Rectal smooth muscle tissue (tissue), 1 donor: Measurements from ENCODE around the gene DPP6.
"Not testable (repeated sequence)": the region's sequence is repeated elsewhere in the genome, so short reads cannot be mapped to it uniquely, and the experiment has no call there.

Experiments
- H3K27ac ChIP-seq: one replicate; pipeline ENCODE4 v1.7.0; 2013; ENCODE audit warnings: low read depth, low read length, inconsistent platforms
- H3K27me3 ChIP-seq: one replicate; pipeline ENCODE4 v1.7.0; 2013; ENCODE audit warnings: low read length; ENCODE audit not compliant: control insufficient read depth, insufficient read depth
- H3K36me3 ChIP-seq: one replicate; pipeline ENCODE4 v1.7.0; 2013; ENCODE audit warnings: low read length; ENCODE audit not compliant: control insufficient read depth, insufficient read depth
- H3K4me1 ChIP-seq: one replicate; pipeline ENCODE4 v1.7.0; 2013; ENCODE audit warnings: low read length; ENCODE audit not compliant: control insufficient read depth, insufficient read depth
- H3K4me3 ChIP-seq: one replicate; pipeline ENCODE4 v1.7.0; 2013; ENCODE audit warnings: low read length
- H3K9ac ChIP-seq: one replicate; pipeline ENCODE4 v1.7.0; 2013; ENCODE audit warnings: low read length

Gene DPP6

DNA sequence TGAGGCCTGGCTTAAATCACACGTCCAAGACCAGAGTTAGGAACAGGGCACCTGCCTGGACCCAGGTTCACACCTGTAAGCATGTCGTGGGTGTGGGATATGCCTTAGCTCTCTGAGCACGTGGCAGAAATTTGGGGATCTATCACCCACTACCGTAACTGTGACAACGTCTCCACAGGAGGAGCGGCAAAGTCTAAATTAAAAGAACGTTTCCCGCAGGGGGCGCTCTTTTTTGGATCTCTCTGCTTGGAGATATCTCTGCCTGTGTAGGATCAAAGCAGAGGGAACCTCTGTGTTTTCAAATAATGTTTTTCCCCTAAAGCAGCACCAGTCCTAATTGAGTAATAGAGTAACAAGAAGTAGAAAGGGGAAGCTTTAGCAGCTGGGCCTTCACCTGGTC lies 43.0 kb downstream of the DPP6 start:
- H3K4me1 ChIP-seq, H3K4me3 ChIP-seq, H3K27ac ChIP-seq, H3K27me3 ChIP-seq, H3K36me3 ChIP-seq, H3K9ac ChIP-seq: not testable (repeated sequence)

DNA sequence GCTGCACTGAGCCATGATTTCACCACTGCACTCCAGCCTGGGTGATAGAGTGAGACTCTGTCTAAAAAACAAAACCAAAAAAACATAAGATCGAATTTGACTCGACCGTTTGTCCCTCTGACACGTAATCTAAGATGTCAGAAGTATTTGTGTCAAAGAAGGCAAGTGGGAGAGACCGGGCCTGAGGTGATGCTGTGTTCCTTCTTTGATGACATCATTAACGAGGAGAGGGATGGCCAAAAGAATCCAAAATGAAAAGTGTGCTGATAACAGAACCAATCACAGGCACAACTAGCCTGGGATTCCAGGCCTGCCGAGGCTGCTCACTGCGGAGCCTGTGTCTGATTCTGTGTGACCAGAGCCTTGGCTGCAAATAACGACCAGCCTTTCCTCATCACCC lies 52.9 kb downstream of the DPP6 start:
- not testable (repeated sequence) for H3K27ac ChIP-seq, H3K4me1 ChIP-seq, H3K27me3 ChIP-seq, H3K36me3 ChIP-seq, H3K4me3 ChIP-seq, H3K9ac ChIP-seq

GRCh38 chr7:154109615-154110014 lies 57.4 kb downstream of the DPP6 start:
- H3K4me3 ChIP-seq, H3K4me1 ChIP-seq, H3K27me3 ChIP-seq, H3K36me3 ChIP-seq, H3K9ac ChIP-seq, H3K27ac ChIP-seq: not testable (repeated sequence)

- not testable (repeated sequence) for H3K4me1 ChIP-seq, H3K9ac ChIP-seq, H3K36me3 ChIP-seq, H3K27ac ChIP-seq, H3K4me3 ChIP-seq, H3K27me3 ChIP-seq
Measured at GRCh38 chr7:154113732-154114351, 61.6 kb downstream of the DPP6 start.

- not testable (repeated sequence) for H3K27ac ChIP-seq
Measured at GRCh38 chr7:154117411-154118390, 65.5 kb downstream of the DPP6 start.

GRCh38 chr7:154120825-154121224 lies 68.6 kb downstream of the DPP6 start:
- H3K27ac ChIP-seq, H3K4me3 ChIP-seq, H3K27me3 ChIP-seq, H3K4me1 ChIP-seq, H3K36me3 ChIP-seq, H3K9ac ChIP-seq: not testable (repeated sequence)

More at GRCh38 chr7:154117411-154118390, 65.5 kb downstream of the DPP6 start:
- H3K9ac ChIP-seq, H3K4me1 ChIP-seq, H3K36me3 ChIP-seq, H3K4me3 ChIP-seq, H3K27me3 ChIP-seq: not testable (repeated sequence)

DNA sequence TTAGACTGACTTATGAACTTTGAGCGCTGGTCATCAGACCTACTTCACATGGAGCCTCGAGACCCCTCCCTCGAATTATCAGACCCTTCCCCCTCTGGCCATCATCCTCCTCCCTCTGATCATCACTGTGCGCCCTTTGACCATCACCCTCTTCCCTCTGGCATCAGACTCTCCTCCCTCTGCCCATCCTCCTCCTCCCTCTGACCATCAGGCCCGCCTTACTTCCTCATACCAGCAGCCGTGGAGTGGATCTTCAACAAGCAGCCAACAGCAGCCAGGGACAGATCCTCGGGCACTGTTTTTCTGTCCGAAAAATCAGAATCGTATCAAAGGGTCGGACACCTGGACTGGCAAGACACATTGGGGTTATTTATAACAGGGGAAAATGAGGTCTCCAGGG lies 70.5 kb downstream of the DPP6 start:
- not testable (repeated sequence) for H3K4me1 ChIP-seq, H3K4me3 ChIP-seq, H3K36me3 ChIP-seq

DNA sequence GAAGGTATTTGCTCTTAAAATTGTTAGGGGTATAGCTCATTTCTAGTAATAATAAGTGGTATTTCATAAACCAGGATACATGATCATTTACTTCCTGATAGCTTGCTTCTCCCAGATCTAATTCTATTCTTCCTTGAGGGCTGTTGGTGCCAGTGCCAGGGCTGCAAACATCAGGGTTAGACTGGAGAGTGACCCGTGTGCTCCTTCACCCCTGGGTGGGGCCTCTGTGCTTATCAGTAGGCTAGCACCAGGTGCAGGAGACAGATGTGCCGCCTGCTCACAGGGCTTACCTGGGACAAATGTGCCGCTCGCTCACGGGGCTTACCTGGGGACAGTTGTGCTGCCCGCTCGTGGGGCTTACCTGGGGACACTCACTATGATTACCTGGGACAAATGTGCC lies 71.2 kb downstream of the DPP6 start:
- H3K4me1 ChIP-seq, H3K27me3 ChIP-seq, H3K27ac ChIP-seq, H3K4me3 ChIP-seq, H3K36me3 ChIP-seq, H3K9ac ChIP-seq: not testable (repeated sequence)

More for the DNA sequence above, 70.5 kb downstream of the DPP6 start:
- H3K27ac ChIP-seq, H3K27me3 ChIP-seq, H3K9ac ChIP-seq: not testable (repeated sequence)

GRCh38 chr7:154129142-154129541 lies 76.9 kb downstream of the DPP6 start:
- not testable (repeated sequence) for H3K36me3 ChIP-seq, H3K27me3 ChIP-seq, H3K9ac ChIP-seq, H3K4me3 ChIP-seq, H3K27ac ChIP-seq, H3K4me1 ChIP-seq

DNA sequence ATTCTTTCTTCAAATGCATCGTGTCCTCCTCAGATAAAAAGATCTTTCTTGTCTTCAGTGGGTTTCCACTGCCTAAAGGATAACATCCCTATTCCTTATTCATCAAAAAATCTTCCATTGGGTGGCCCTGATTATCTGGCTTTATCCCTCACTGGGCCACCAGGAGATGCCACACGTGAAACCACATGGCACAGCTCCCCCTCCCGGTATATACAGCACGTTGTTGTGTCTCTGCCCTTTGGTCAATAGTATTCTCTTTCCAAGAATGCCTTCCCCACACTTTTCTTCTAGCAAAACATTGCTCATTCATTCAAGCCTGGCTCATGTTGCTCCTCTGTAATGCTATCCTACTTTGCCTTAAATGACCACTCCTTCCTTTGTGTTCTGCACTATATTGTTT lies 80.4 kb downstream of the DPP6 start:
- not testable (repeated sequence) for H3K9ac ChIP-seq, H3K36me3 ChIP-seq, H3K27ac ChIP-seq, H3K27me3 ChIP-seq, H3K4me3 ChIP-seq, H3K4me1 ChIP-seq

GRCh38 chr7:154133703-154134277 lies 81.6 kb downstream of the DPP6 start:
- H3K27me3 ChIP-seq, H3K4me3 ChIP-seq, H3K27ac ChIP-seq, H3K9ac ChIP-seq, H3K4me1 ChIP-seq, H3K36me3 ChIP-seq: not testable (repeated sequence)

DNA sequence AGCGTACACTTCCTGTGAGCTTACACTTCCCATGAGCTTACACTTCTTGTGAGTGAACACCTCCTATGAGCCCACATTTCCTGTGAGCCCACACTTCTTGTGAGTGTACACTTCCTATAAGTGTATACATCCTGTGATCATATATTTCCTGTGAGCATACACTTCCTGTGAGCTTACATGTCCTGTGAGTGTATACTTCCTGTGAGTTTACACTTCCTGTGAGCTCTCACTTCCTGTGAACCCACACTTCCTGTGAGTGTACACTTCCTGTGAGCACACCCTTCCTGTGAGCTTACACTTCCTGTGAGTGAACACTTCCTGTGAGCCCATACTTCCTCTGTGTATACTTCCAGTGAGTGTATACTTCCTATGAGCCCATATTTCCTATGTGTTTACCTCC lies 82.5 kb downstream of the DPP6 start:
- H3K27ac ChIP-seq, H3K27me3 ChIP-seq: not testable (repeated sequence)

GRCh38 chr7:154135646-154136045 lies 83.4 kb downstream of the DPP6 start:
- not testable (repeated sequence) for H3K36me3 ChIP-seq, H3K9ac ChIP-seq, H3K27me3 ChIP-seq, H3K4me3 ChIP-seq, H3K4me1 ChIP-seq, H3K27ac ChIP-seq

More for the DNA sequence above, 82.5 kb downstream of the DPP6 start:
- not testable (repeated sequence) for H3K36me3 ChIP-seq, H3K4me1 ChIP-seq, H3K4me3 ChIP-seq, H3K9ac ChIP-seq
